SH-SY5Y (cell line): ENCODE data around the gene CDC23.

Experiments used
- GATA2 ChIP-seq: IDR thresholded peaks from 2 replicates; pipeline ENCODE4 v1.6.1; 2011; ENCODE audit warnings: mild to moderate bottlenecking, low read depth, low read length
- GATA3 ChIP-seq: IDR thresholded peaks from 2 replicates; pipeline ENCODE4 v1.6.1; 2011; ENCODE audit warnings: low read depth, mild to moderate bottlenecking, low read length, moderate library complexity

DNA sequence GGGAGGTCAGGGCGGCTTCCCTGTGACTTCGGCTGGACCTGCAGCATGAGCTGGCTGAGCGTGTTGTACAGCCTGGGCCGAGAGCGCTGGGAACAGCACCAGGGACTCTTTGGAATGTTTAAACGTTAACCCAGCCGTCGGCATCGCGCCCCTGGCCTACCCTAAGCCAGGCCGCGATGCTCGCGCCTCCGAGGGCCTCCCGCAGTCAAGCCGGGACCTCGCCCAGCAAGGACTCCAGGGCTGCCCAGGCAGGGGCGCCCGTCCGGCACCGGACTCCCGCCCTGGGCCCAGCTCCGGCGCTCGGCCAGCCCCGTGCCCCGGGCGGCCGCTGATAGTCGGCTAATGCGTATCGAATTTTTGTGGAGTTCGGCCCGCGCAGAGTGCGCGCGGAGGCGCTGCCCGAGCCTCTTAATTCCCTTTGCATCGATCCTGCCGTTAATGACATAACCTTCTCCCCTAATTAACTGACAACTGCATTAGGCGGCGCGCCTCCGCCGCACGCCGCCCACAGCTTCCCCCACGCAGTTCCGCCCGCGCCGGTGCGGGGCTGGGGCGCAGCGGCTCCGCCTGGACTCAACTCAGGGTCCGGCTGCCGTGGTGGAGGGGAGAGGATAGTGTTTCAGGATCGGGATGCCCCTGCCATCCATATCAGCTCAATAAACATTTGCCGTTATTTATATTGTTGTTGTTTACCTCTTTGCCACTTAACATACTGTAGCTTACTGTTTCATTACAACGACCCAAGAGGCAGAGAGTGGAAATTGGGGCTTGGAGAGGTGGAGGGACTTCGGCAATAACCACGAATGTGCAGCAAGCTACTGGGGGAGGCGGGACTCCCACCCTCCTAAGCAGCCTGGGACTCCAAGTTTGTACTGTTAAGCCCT lies 28.8 kb upstream of the CDC23 start:
- TF ChIP-seq GATA3, result no peak
- TF ChIP-seq GATA2, result no peak
